ENCODE results near the gene FXYD6.
A peak's percentile ranks its signal among the peaks of the same experiment; 100 is the strongest.

Gene FXYD6

DNA sequence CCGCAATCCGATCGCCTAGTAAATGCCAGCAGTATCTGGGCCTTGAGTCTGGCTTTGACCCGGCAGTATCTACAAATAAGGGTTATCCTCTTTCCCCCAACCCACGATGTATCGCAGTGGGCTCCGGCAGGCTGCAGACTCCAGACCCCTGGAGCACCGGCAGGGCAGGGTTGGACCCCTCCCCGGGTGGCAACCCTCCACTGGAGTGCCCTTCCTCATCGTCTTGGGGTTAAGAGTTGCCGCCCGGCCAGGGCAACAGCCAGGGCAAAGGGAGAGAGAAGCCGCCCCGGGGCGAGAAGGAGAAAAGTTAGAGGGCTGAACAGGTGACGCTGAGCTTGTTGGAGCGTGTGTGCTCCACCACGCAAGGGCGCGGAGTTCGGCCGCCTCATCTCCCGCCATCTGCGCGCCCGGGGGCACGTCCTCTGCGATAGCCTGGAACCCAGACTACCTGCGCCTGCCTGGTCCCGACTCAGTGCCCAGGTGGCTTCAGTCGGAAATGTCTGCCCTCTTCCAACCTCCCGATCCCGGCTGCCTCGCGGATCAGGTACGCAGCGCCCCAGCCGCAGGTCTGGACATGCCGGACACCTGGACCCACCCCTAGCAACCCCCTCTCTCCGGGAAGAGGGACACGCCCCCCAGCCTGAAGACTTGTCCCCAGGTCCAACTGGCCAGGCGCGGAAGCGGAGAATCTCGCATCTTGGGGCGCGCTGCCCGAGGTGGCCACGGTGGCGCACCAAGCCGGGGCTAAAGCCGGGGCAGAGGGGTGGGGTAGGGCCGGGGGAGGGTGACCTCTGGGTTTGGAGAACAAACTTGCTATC, 80.6 kb downstream of the FXYD6 start:
- TF ChIP-seq GATA3 (IDR thresholded peaks at IDR 0.05; ENCODE audit: low read depth, low read length) (no peak), GATA2 (IDR thresholded peaks at IDR 0.05; ENCODE audit: low read depth, low read length) (peak; percentile 51; the same call in 1 of the 2 replicates)

DNA sequence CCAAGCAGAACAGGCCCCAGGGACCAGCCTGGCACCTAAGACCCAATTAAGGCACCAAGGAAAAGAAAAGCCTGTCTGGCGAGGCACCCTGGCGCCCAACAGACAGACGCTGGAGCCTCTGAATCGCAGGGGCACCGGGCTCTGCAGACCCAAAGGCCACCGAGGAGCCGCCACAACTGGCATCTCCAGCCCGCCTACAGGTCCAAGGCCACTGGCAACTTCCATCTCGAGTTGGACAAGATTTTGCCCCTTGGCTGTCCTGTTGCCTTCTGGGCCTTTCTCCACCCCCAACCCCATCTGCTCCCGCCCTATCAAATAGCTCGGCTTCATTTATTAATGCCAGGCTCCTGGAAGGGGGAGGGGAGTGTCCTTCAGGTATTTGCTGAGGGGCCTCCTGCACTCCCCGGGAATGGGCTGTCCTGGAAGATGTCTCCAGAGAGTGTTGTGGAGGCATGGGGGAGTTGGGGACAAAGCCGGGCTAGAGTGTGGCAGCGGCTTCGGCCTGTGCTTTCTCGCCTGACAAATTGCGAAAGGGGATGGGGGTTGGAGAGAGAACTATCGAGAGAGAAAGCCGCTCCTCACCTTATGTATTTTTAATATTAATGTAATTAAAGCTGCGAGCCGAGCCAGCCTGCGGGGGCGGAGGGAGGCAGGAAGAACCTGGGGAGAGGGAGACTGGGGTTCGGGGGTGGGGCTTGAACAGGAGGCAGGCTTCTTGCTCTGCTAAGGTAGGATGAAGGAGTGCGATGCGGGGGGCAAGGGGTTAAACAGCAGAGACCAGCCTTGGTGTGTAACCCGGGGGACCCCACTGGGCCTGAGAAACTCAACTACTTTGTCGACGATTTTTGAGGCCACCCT, 81.5 kb downstream of the FXYD6 start:
- TF ChIP-seq GATA2 (IDR thresholded peaks at IDR 0.05; ENCODE audit: low read depth, low read length) (no peak), GATA3 (IDR thresholded peaks at IDR 0.05; ENCODE audit: low read depth, low read length) (no peak)

DNA sequence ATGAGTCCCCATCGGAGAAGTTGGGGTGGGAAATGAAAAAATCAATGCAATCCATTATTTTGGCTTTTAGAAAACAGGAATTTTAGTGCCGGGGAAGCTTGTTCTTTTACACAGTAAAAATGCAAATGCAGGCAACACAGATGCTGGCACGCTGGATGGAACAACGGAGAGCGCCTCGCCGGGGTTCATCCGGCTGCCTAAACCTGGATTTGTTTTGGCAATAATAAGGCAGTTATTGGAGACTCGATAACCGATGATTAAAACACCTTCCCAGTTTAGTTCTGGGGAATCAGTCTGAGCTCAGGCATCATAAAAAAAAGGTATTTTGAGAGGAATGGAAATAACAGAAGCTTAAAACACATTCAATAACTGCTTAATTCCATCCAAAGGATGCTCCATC, 82.3 kb downstream of the FXYD6 start:
- no peak for TF ChIP-seq GATA2 (IDR thresholded peaks at IDR 0.05; ENCODE audit: low read depth, low read length)
- TF ChIP-seq GATA3 (IDR thresholded peaks at IDR 0.05; ENCODE audit: low read depth, low read length) = no peak

DNA sequence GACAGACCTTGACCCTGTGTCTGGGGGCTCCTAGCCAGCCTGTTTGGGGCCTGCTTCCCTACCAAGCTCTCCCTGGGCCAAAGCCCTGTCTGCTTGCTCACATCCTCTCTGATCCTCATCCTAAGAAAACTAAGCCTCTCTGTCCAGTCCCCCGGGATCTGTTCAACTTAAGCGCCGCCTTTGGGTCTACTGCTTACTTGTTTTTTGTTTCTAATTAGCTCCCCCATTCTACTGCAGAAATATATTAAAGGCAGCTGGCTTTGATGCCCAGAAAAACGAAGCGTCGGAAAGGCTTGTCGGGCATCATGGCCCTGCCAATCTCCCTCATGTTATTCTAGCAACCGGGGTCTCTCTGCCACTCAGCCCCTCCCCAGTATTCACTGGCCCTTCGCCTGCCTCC, 82.9 kb downstream of the FXYD6 start:
- no peak for TF ChIP-seq GATA2 (IDR thresholded peaks at IDR 0.05; ENCODE audit: low read depth, low read length)
- TF ChIP-seq GATA3 (IDR thresholded peaks at IDR 0.05; ENCODE audit: low read depth, low read length) = no peak

DNA sequence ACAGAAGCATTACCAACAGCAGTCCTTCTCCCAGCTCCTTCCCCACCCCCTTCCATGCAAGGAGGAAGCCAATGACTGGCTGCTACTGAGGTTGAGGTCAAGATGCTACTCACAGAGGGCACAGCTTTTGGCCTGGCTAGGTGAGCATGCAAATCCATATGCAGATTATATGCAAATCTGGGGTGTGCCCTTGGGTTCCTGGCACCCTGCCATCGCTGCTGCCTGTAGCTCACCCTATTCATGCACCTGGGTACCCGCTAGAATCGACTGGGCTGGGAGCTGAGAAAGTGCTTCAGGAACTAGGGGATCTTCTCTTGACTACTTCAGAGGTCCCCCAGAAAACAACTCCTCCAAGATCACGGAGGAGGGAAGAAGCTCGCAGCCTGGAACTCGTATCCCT, 83.5 kb downstream of the FXYD6 start:
- no peak for TF ChIP-seq GATA3 (IDR thresholded peaks at IDR 0.05; ENCODE audit: low read depth, low read length)
- TF ChIP-seq GATA2 (IDR thresholded peaks at IDR 0.05; ENCODE audit: low read depth, low read length) = no peak

DNA sequence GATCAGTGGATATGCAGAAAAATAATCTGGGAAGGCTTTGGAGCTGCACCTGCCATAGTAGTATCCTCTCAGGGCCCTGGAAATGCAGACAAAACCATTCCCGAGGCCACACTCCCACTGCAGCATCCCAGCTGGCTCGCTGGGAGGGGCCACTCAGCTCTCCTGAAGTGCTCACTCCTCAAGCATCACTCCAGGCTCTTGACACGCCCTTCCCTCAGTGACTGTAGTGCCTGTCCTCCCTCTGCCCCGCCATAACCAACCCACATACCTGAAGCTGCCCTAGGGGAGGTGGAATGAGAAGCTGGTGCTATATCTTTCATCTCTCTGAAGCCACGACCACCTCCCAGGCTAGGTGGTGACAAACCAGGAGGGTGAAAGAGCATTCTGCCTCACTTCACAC, 84.2 kb downstream of the FXYD6 start:
- no peak for TF ChIP-seq GATA2 (IDR thresholded peaks at IDR 0.05; ENCODE audit: low read depth, low read length)
- TF ChIP-seq GATA3 (IDR thresholded peaks at IDR 0.05; ENCODE audit: low read depth, low read length) = no peak

DNA sequence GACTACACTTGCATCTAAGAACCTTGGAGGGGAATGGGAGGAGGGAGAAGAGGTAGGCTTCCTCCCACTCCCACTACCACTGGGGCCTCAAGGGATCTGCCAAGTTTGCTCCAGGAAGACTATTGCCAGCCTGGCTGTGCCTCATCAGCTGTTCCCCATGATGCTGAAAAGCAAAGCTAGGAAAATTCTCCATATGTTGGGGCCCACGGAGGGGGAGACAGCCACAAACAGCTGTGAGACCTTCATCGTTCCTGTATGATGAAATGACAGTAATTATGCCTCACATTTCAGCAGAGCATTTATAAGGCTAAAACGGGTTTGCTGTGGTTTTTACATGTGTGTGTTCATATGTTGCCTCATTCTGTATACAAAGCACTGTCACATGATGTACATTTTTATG, 86.2 kb downstream of the FXYD6 start:
- TF ChIP-seq GATA2 (IDR thresholded peaks at IDR 0.05; ENCODE audit: low read depth, low read length) (no peak), GATA3 (IDR thresholded peaks at IDR 0.05; ENCODE audit: low read depth, low read length) (no peak)

DNA sequence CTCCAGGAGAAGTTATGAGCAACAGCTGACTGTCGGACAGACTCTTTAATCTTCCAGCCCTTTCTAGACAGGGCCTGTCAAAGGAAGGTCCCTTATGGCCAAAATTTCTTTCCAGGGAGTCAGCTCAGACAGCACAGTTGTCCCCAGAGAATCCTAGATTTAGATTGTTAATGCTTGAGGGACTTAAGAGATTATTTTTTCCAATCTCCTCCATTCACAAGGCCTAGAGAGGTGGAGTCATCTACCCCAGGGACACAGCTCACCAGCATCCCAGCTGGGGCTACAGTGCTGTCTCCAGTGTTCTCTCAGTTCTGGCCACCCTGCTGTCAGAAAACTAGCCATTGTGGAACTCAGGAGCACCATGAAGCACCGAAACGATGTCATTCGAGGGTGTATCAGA, 87.2 kb downstream of the FXYD6 start:
- TF ChIP-seq GATA3 (IDR thresholded peaks at IDR 0.05; ENCODE audit: low read depth, low read length) (no peak), GATA2 (IDR thresholded peaks at IDR 0.05; ENCODE audit: low read depth, low read length) (no peak)
